HCT116 (cell line): ENCODE results near the gene ZFYVE19. TPM values are rescaled to one million over a fixed set of nuclear protein-coding genes. Genes with fewer than 3 reads are reported as not detected.
A peak's percentile ranks its signal among the peaks of the same experiment; 100 is the strongest.

Source experiments
- ATAC-seq: fragments of 200-7000 bp; cut with Tn5 transposase; 2 replicates; pipeline ENCODE4 v1.9.1; 2020; ENCODE audit warnings: mild to moderate bottlenecking, moderate library complexity
- BruUV-seq: library from RNA; stranded (reverse); fragments of 400-500 nt; replicated peaks from 2 replicates; lab custom pipeline; 2021; lab: Mats Ljungman, UMichigan
- CTCF ChIA-PET: fragments of 300-600 bp; sonication (Branson Sonifier 250); formaldehyde crosslinking; loops from one replicate; lab custom pipeline; 2021; ENCODE audit warnings: antibody characterized with exemption; lab: Charles Lee
- POLR2A ChIA-PET: fragments of 300-600, 350-600 bp; sonication (Branson Sonifier 250); formaldehyde crosslinking; loops from one replicate; lab custom pipeline; 2021; ENCODE audit warnings: antibody characterized with exemption; lab: Charles Lee
- RAD21 ChIA-PET, 2 experiments: fragments of 300-600 bp; sonication (Branson Sonifier 250); formaldehyde crosslinking; loops; one replicate each; lab custom pipeline; 2023; ENCODE audit warnings: low total read pairs in 2 of 2; ENCODE audit not compliant: uncharacterized antibody in 2 of 2, unreplicated experiment in 2 of 2, low non-redundant PET in 1 of 2; lab: Charles Lee
- DNase-seq: peaks from one replicate; pipeline ENCODE4 v3.0.0-alpha.2; 2010; ENCODE audit warnings: low read depth, low spot score
- H2AFZ ChIP-seq: fragments of 200-600 bp; shearing (Covaris generic), sonication (generic); 2 replicates; pipeline ENCODE4 v1.6.1; 2017; ENCODE audit warnings: low read depth, mixed run types, mixed read lengths, antibody characterized with exemption, low read length; ENCODE audit not compliant: poor library complexity, severe bottlenecking
- H3K27ac ChIP-seq: 2 replicates; pipeline ENCODE4 v1.5.1; 2012; ENCODE audit warnings: low read depth, low read length
- H3K27me3 ChIP-seq: fragments of 200-600 bp; sonication (generic); 2 replicates; pipeline ENCODE4 v1.6.1; 2016; ENCODE audit warnings: mixed run types, low read length, mixed read lengths; ENCODE audit not compliant: insufficient read depth
- H3K36me3 ChIP-seq, 2 experiments: fragments of 200-500 bp in 1 of 2; fragments of 200-600 bp in 1 of 2; sonication (Bioruptor generic) in 1 of 2; sonication (generic) in 1 of 2; 2 replicates each; pipeline versions ENCODE4 v1.5.1 to v1.6.1; 2014 to 2016; ENCODE audit warnings: low read length in 2 of 2, inconsistent platforms in 1 of 2, mixed read lengths in 1 of 2, mixed run types in 1 of 2; ENCODE audit not compliant: insufficient read depth in 2 of 2, control insufficient read depth in 1 of 2
- H3K4me1 ChIP-seq, 2 experiments: fragments of 200-600 bp in 1 of 2; sonication (generic) in 1 of 2; 2 replicates each; pipeline versions ENCODE4 v1.5.1 to v1.6.1; 2012 to 2017; ENCODE audit warnings: low read length in 2 of 2, inconsistent platforms in 1 of 2, mild to moderate bottlenecking in 1 of 2, mixed read lengths in 1 of 2, mixed run types in 1 of 2, moderate library complexity in 1 of 2; ENCODE audit not compliant: insufficient read depth in 2 of 2, control insufficient read depth in 1 of 2
- H3K4me2 ChIP-seq: fragments of 200-600 bp; sonication (generic); 2 replicates; pipeline ENCODE4 v1.6.1; 2017; ENCODE audit warnings: mixed run types, low read length, mixed read lengths
- H3K4me3 ChIP-seq, 2 experiments: fragments of 200-600 bp in 1 of 2; sonication (generic) in 1 of 2; replicated peaks in 1 of 2; 2 replicates each; pipeline ENCODE4 v1.5.1; 2011 to 2016; ENCODE audit warnings: low read length in 2 of 2, control low read depth in 1 of 2, low read depth in 1 of 2, mild to moderate bottlenecking in 1 of 2, mixed read lengths in 1 of 2, mixed run types in 1 of 2
- H3K79me2 ChIP-seq: fragments of 200-600 bp; sonication (generic); 2 replicates; pipeline ENCODE4 v1.6.1; 2017; ENCODE audit warnings: mild to moderate bottlenecking, mixed run types, low read length, moderate library complexity, mixed read lengths; ENCODE audit not compliant: insufficient read depth
- H3K9ac ChIP-seq: fragments of 200-600 bp; sonication (generic); 2 replicates; pipeline ENCODE4 v1.6.1; 2016; ENCODE audit warnings: low read length, mixed read lengths
- H3K9me2 ChIP-seq: fragments of 200-600 bp; sonication (generic), shearing (Covaris generic); 2 replicates; pipeline ENCODE4 v1.6.1; 2017; ENCODE audit warnings: mixed run types, mild to moderate bottlenecking, moderate library complexity; ENCODE audit not compliant: insufficient read depth
- H3K9me3 ChIP-seq, 2 experiments: fragments of 200-500 bp in 1 of 2; fragments of 200-600 bp in 1 of 2; sonication (Bioruptor generic) in 1 of 2; sonication (generic) in 1 of 2; 2 replicates each; pipeline ENCODE4 v1.6.1; 2014 to 2017; ENCODE audit warnings: low read length in 2 of 2, mixed read lengths in 2 of 2, inconsistent platforms in 1 of 2, low read depth in 1 of 2, mild to moderate bottlenecking in 1 of 2, mixed run types in 1 of 2, moderate library complexity in 1 of 2; ENCODE audit not compliant: control insufficient read depth in 1 of 2, insufficient read depth in 1 of 2
- H4K20me1 ChIP-seq: fragments of 200-600 bp; sonication (generic), shearing (Covaris generic); 2 replicates; pipeline ENCODE4 v1.6.1; 2017; ENCODE audit warnings: mixed run types, mild to moderate bottlenecking, moderate library complexity; ENCODE audit not compliant: insufficient read depth
- EGR1 ChIP-seq: IDR thresholded peaks from 2 replicates; pipeline ENCODE4 v1.6.1; 2012; ENCODE audit warnings: low read depth
- ELF1 ChIP-seq: IDR thresholded peaks from 2 replicates; pipeline ENCODE4 v1.6.1; 2012; ENCODE audit warnings: low read depth, borderline replicate concordance
- EZH2 ChIP-seq: fragments of 200-600 bp; sonication (generic); IDR thresholded peaks from 2 replicates; pipeline ENCODE4 v1.6.1; 2017; ENCODE audit warnings: antibody characterized with exemption, mixed run types
- EZH2phosphoT487 ChIP-seq: fragments of 200-600 bp; IDR thresholded peaks from 2 replicates; pipeline ENCODE4 v1.6.1; 2018; ENCODE audit warnings: antibody characterized with exemption, borderline replicate concordance
- JUND ChIP-seq: IDR thresholded peaks from 2 replicates; pipeline ENCODE4 v1.6.1; 2012
- POLR2AphosphoS5 ChIP-seq: IDR thresholded peaks from 2 replicates; pipeline ENCODE4 v1.6.1; 2011; ENCODE audit warnings: mild to moderate bottlenecking, low read depth, low read length, moderate library complexity
- RAD21 ChIP-seq: IDR thresholded peaks from 2 replicates; pipeline ENCODE4 v1.6.1; 2012; ENCODE audit warnings: low read depth, mild to moderate bottlenecking
- SIN3A ChIP-seq: IDR thresholded peaks from 2 replicates; pipeline ENCODE4 v1.6.1; 2012; ENCODE audit warnings: low read depth
- SP1 ChIP-seq: IDR thresholded peaks from 2 replicates; pipeline ENCODE4 v1.6.1; 2012; ENCODE audit warnings: low read depth
- TCF7L2 ChIP-seq: IDR thresholded peaks from 2 replicates; pipeline ENCODE4 v1.7.0; 2011; ENCODE audit warnings: borderline replicate concordance, inconsistent platforms; ENCODE audit not compliant: insufficient read depth, insufficient read length; ENCODE audit errors: extremely low read depth
- YY1 ChIP-seq: IDR thresholded peaks from 2 replicates; pipeline ENCODE4 v1.6.1; 2011; ENCODE audit warnings: low read length, low read depth, moderate library complexity, mild to moderate bottlenecking; ENCODE audit not compliant: insufficient replicate concordance; ENCODE audit errors: extremely low read depth
- ZFX ChIP-seq: fragments of 450-650 bp; IDR thresholded peaks from 2 replicates; pipeline ENCODE4 v1.6.1; 2017
- intact Hi-C: fragments of 100-400 bp; cut with micrococcal nuclease; formaldehyde crosslinking; loops from 2 replicates; pipeline ENCODE4 v1.10.0; 2022
- total RNA-seq: library from RNA; stranded (reverse); gene quantifications from one replicate; pipeline ENCODE4 v1.2.1, GENCODE V29; 2021; ENCODE audit not compliant: unreplicated experiment
- TF ChIP-seq, protein P1 (sequence below): IDR thresholded peaks from 2 replicates; pipeline ENCODE4 v1.6.1; 2012
- TF ChIP-seq, protein P2 (sequence below): IDR thresholded peaks from 2 replicates; pipeline ENCODE4 v1.6.1; 2011; ENCODE audit warnings: mild to moderate bottlenecking, low read length, moderate library complexity; ENCODE audit not compliant: insufficient replicate concordance; ENCODE audit errors: extremely low read depth

ZFYVE19 gene
- total RNA-seq, 1 experiment from 2014 or later: 29.1 TPM

- POLR2A ChIA-PET: interaction anchor here (0.9 to 1.4 kb wide), 3 partner anchors 8 to 58 kb away, joined by 3 to 10 read pairs (median 4); no protein-coding TSS in a partner anchor
- TF ChIP-seq EZH2phosphoT487 (no peak), ZFX (0 out of 2 replicates have a peak, but pooled peaks have one; percentile 93)
- H3K4me3 ChIP-seq: peak overlapping the region; percentile 79 to 95
- no peaks in the 10 kb centered on the region; the same call in 1 of the 2 replicates for H4K20me1 ChIP-seq
- H3K9me2 ChIP-seq: no peaks in the 10 kb centered on the region
- peak overlapping the region; percentile 77 for H3K9ac ChIP-seq
- CTCF ChIA-PET: interaction anchor here (0.8 to 5.2 kb wide), 6 partner anchors 12 to 61 kb away, joined by 4 to 61 read pairs (median 5); partner anchors contain the start of gene VPS18
- H3K27me3 ChIP-seq: no peaks in the 10 kb centered on the region
- DNase-seq (no peak), ATAC-seq (no peak)
- peak overlapping the region; percentile 93 for H3K27ac ChIP-seq
- RAD21 ChIA-PET: interaction anchor here (0.7 to 1.2 kb wide), 2 partner anchors 10 to 51 kb away, joined by 3 to 5 read pairs; partner anchors contain the start of gene VPS18 (in 1 of the 2)
- H3K9me3 ChIP-seq: no peaks in the 10 kb centered on the region
- no peak overlapping the region for H2AFZ ChIP-seq
- TSS peak; percentile 50 for BruUV-seq
- peaks cover 37 to 50% of the 10 kb centered on the region in 2 experiments for H3K4me1 ChIP-seq
- H3K4me2 ChIP-seq: peak overlapping the region; percentile 99
- intact Hi-C loops: no loop called here
- 0 out of 4 replicates have a peak, but pooled peaks cover 0 to 4% of the 10 kb centered on the region in 2 experiments for H3K36me3 ChIP-seq
- H3K79me2 ChIP-seq: peaks cover 46% of the 10 kb centered on the region
Observed at GRCh38 chr15:40843261-40843884, 36.5 kb downstream of the ZFYVE19 start.

DNA sequence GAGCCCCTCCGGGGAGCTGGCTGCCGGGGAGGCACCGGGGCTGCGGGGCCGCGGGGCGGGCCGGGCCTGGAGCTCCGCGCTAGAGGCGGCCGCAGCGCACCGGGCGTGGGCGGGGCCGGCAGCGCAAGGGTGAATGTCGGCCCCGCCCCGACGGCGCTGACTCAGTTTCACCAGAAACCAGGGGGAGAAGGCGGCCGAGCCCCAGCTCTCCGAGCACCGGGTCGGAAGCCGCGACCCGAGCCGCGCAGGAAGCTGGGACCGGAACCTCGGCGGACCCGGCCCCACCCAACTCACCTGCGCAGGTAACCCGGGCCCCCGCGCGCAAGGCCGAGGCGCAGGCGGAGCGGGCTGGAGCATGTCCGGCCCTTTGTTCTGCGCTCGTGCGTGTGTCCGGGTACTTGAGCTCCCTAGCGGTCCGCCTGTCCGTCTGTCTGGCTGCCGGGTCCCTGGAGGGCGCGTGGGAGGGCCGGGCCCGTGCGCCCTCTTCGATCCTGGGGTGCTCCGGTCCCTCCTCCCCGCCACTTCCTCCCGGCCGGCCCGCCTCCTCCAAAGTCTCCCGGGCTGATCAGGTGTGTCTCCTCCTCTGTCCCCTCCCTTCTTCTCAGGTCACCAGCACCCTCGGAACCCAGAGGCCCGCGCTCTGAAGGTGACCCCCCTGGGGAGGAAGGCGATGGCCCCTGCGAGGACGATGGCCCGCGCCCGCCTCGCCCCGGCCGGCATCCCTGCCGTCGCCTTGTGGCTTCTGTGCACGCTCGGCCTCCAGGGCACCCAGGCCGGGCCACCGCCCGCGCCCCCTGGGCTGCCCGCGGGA lies 37.2 kb downstream of the ZFYVE19 start, which contains the start of gene SPINT1:
SPINT1 (plus strand) TSS at position 164 of the 811 bp plus-strand sequence; CDS start at position 671, 507 bp downstream.
- Histone ChIP-seq H3K27ac (peak within 1 kb of the TSS; percentile 93), H3K4me2 (peak within 1 kb of the TSS; percentile 99), H3K9ac (peak within 1 kb of the TSS; percentile 77), H3K9me2 (no peaks in the 10 kb centered on the region), H3K4me3 (peak within 1 kb of the TSS; percentile 79 to 95), H3K79me2 (peaks cover 51% of the 10 kb centered on the region), H3K36me3 (peaks cover 0 to 4% of the 10 kb centered on the region in 2 experiments; a peak in 1 of 4 replicates), H2AFZ (no peak within 1 kb of the TSS), H3K27me3 (no peaks in the 10 kb centered on the region), H3K4me1 (peaks cover 37 to 50% of the 10 kb centered on the region in 2 experiments), H3K9me3 (no peaks in the 10 kb centered on the region), H4K20me1 (no peaks in the 10 kb centered on the region; the same call in 1 of the 2 replicates)
- ATAC-seq (peak; percentile 69), DNase-seq (no peak)
- ChIA-PET RAD21 (interaction anchor here (0.7 to 1.2 kb wide), 2 partner anchors 11 to 50 kb away, joined by 3 to 5 read pairs; partner anchors contain the start of gene VPS18 (in 1 of the 2)), POLR2A (interaction anchor here (0.9 to 1.4 kb wide), 3 partner anchors 9 to 59 kb away, joined by 3 to 10 read pairs (median 4); no protein-coding TSS in a partner anchor), CTCF (interaction anchor here (0.7 to 5.2 kb wide), 7 partner anchors 11 to 61 kb away, joined by 3 to 61 read pairs (median 5); partner anchors contain the start of gene VPS18)
- intact Hi-C loops: loop anchor here (2.0 kb wide), 1 partner anchor 57 kb away; no protein-coding TSS in a partner anchor
- BruUV-seq: no TSS peak
- TF ChIP-seq SP1 (no peak), POLR2AphosphoS5 (peak; percentile 89), EGR1 (no peak), RAD21 (no peak), EZH2 (no peak), SIN3A (no peak), ZFX (peak; percentile 87), JUND (no peak), ELF1 (no peak), TCF7L2 (peak; percentile 22), EZH2phosphoT487 (no peak), YY1 (peak; percentile 5)
- TF ChIP-seq, protein P1, sequence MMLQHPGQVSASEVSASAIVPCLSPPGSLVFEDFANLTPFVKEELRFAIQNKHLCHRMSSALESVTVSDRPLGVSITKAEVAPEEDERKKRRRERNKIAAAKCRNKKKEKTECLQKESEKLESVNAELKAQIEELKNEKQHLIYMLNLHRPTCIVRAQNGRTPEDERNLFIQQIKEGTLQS: no peak
- TF ChIP-seq, protein P2, sequence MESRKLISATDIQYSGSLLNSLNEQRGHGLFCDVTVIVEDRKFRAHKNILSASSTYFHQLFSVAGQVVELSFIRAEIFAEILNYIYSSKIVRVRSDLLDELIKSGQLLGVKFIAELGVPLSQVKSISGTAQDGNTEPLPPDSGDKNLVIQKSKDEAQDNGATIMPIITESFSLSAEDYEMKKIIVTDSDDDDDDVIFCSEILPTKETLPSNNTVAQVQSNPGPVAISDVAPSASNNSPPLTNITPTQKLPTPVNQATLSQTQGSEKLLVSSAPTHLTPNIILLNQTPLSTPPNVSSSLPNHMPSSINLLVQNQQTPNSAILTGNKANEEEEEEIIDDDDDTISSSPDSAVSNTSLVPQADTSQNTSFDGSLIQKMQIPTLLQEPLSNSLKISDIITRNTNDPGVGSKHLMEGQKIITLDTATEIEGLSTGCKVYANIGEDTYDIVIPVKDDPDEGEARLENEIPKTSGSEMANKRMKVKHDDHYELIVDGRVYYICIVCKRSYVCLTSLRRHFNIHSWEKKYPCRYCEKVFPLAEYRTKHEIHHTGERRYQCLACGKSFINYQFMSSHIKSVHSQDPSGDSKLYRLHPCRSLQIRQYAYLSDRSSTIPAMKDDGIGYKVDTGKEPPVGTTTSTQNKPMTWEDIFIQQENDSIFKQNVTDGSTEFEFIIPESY: no peak
